IgD-negative memory B cell (primary cell): ENCODE results near the gene LGALS3BP. TPM values are rescaled to one million over a fixed set of nuclear protein-coding genes. Genes with fewer than 3 reads are reported as not detected.
A peak's percentile ranks its signal among the peaks of the same experiment; 100 is the strongest.
"Not testable (repeated sequence)": the region's sequence is repeated elsewhere in the genome, so short reads cannot be mapped to it uniquely, and the experiment has no call there.

Experiments used
- H3K27ac Mint-ChIP-seq, 3 donors: one replicate each; pipeline ENCODE4 v1.8.0; 2020 to 2022; ENCODE audit warnings: mild to moderate bottlenecking in 3 of 3, mixed read lengths in 3 of 3, moderate library complexity in 1 of 3
- H3K27me3 Mint-ChIP-seq: one replicate; pipeline ENCODE4 v1.8.0; 2021; ENCODE audit warnings: mixed read lengths
- H3K36me3 Mint-ChIP-seq: one replicate; pipeline ENCODE4 v1.8.0; 2020; ENCODE audit warnings: mild to moderate bottlenecking, mixed read lengths
- H3K4me1 Mint-ChIP-seq, 3 donors: one replicate each; pipeline ENCODE4 v1.8.0; 2020 to 2022; ENCODE audit warnings: mixed read lengths in 3 of 3, mild to moderate bottlenecking in 1 of 3
- H3K4me3 Mint-ChIP-seq, 4 donors: one replicate each; pipeline ENCODE4 v1.8.0; 2020 to 2022; ENCODE audit warnings: mild to moderate bottlenecking in 4 of 4, mixed read lengths in 4 of 4, moderate library complexity in 3 of 4
- H3K9me3 Mint-ChIP-seq, 3 donors: one replicate each; pipeline ENCODE4 v1.8.0; 2020 to 2021; ENCODE audit warnings: mixed read lengths in 3 of 3, mild to moderate bottlenecking in 1 of 3
- polyA plus RNA-seq: library from polyadenylated mRNA; unstranded; fragments of 300-500 nt; fragmentation: Illumina TruSeq; gene quantifications from one replicate; pipeline ENCODE4 v1.2.3, GENCODE V29; 2021

Gene LGALS3BP
- polyA plus RNA-seq = 3.9 TPM

GRCh38 chr17:78979780-78980623 is at the start of gene LGALS3BP:
Gene LGALS3BP (minus strand): TSS chr17:78979923. CDS start chr17:78977191, 2,732 bp downstream.
- peak within 1 kb of the TSS in 1 of 4 donors; percentile 12 for H3K4me3 Mint-ChIP-seq
- H3K36me3 Mint-ChIP-seq = no peaks in the 10 kb centered on the region
- peaks cover 6 to 11% (median 10%) of the 10 kb centered on the region in 3 donors for H3K4me1 Mint-ChIP-seq
- no peak within 1 kb of the TSS for H3K27ac Mint-ChIP-seq
- H3K9me3 Mint-ChIP-seq = no peaks in the 10 kb centered on the region
- H3K27me3 Mint-ChIP-seq = no peaks in the 10 kb centered on the region

- H3K27ac Mint-ChIP-seq = no peak overlapping the region
- H3K4me3 Mint-ChIP-seq = no peak overlapping the region
- peaks cover 5% of the 10 kb centered on the region for H3K36me3 Mint-ChIP-seq
- H3K27me3 Mint-ChIP-seq = peaks cover 53% of the 10 kb centered on the region
- H3K9me3 Mint-ChIP-seq = no peaks in the 10 kb centered on the region
- peaks cover 0 to 5% (median 4%) of the 10 kb centered on the region in 3 donors for H3K4me1 Mint-ChIP-seq
Measured at GRCh38 chr17:79028496-79029326, 49.0 kb upstream of the LGALS3BP start.

GRCh38 chr17:79027925-79028491 is 48.3 kb upstream of the LGALS3BP start:
- Mint-ChIP-seq H3K27me3 (peaks cover 57% of the 10 kb centered on the region), H3K4me3 (no peak overlapping the region), H3K36me3 (peaks cover 5% of the 10 kb centered on the region), H3K9me3 (no peaks in the 10 kb centered on the region), H3K4me1 (peaks cover 0 to 6% (median 5%) of the 10 kb centered on the region in 3 donors), H3K27ac (no peak overlapping the region)

GRCh38 chr17:79027274-79027924 is 47.7 kb upstream of the LGALS3BP start:
- Mint-ChIP-seq H3K27me3 (peaks cover 56% of the 10 kb centered on the region), H3K9me3 (no peaks in the 10 kb centered on the region), H3K36me3 (peaks cover 4% of the 10 kb centered on the region), H3K4me1 (peaks cover 0 to 6% (median 5%) of the 10 kb centered on the region in 3 donors), H3K4me3 (no peak overlapping the region), H3K27ac (peak overlapping the region in 1 of 3 donors; percentile 12)

- peak overlapping the region in 1 of 3 donors; percentile 12 for H3K27ac Mint-ChIP-seq
- H3K27me3 Mint-ChIP-seq = peaks cover 49% of the 10 kb centered on the region
- H3K4me3 Mint-ChIP-seq = peak overlapping the region in 1 of 4 donors; percentile 3
- peaks cover 0 to 5% (median 4%) of the 10 kb centered on the region in 3 donors for H3K4me1 Mint-ChIP-seq
- peaks cover 2% of the 10 kb centered on the region for H3K36me3 Mint-ChIP-seq
- H3K9me3 Mint-ChIP-seq = no peaks in the 10 kb centered on the region
Measured at GRCh38 chr17:79026376-79027273, 46.9 kb upstream of the LGALS3BP start.

GRCh38 chr17:79024901-79025737 is 45.4 kb upstream of the LGALS3BP start:
- peak overlapping the region in 3 of 4 donors; percentile 22 to 87 (median 71) for H3K4me3 Mint-ChIP-seq

GRCh38 chr17:79023886-79024771 is 44.4 kb upstream of the LGALS3BP start, which contains the start of gene C1QTNF1:
Gene C1QTNF1 (plus strand): TSS chr17:79024169. CDS start chr17:79043969, 19,800 bp downstream.
- Mint-ChIP-seq H3K4me1 (peaks cover 0 to 5% (median 3%) of the 10 kb centered on the region in 3 donors), H3K27me3 (peaks cover 41% of the 10 kb centered on the region), H3K36me3 (peaks cover 2% of the 10 kb centered on the region), H3K4me3 (peak within 1 kb of the TSS; percentile 22 to 93 (median 82)), H3K27ac (peak within 1 kb of the TSS in 1 of 3 donors; percentile 67), H3K9me3 (no peaks in the 10 kb centered on the region)

More at GRCh38 chr17:79024901-79025737, 45.4 kb upstream of the LGALS3BP start:
- H3K4me1 Mint-ChIP-seq = peaks cover 0 to 5% (median 3%) of the 10 kb centered on the region in 3 donors
- no peak overlapping the region for H3K27ac Mint-ChIP-seq
- H3K9me3 Mint-ChIP-seq = no peaks in the 10 kb centered on the region
- peaks cover 2% of the 10 kb centered on the region for H3K36me3 Mint-ChIP-seq
- H3K27me3 Mint-ChIP-seq = peaks cover 44% of the 10 kb centered on the region

- peaks cover 0 to 5% (median 3%) of the 10 kb centered on the region in 3 donors for H3K4me1 Mint-ChIP-seq
- peaks cover 2% of the 10 kb centered on the region for H3K36me3 Mint-ChIP-seq
- peak overlapping the region in 3 of 4 donors; percentile 13 to 86 (median 80) for H3K4me3 Mint-ChIP-seq
- H3K27ac Mint-ChIP-seq = no peak overlapping the region
- H3K27me3 Mint-ChIP-seq = peaks cover 41% of the 10 kb centered on the region
- H3K9me3 Mint-ChIP-seq = no peaks in the 10 kb centered on the region
Measured at GRCh38 chr17:79023180-79023705, 43.5 kb upstream of the LGALS3BP start.

GRCh38 chr17:79022507-79022991 is 42.8 kb upstream of the LGALS3BP start:
- H3K9me3 Mint-ChIP-seq = no peaks in the 10 kb centered on the region
- peaks cover 35% of the 10 kb centered on the region for H3K27me3 Mint-ChIP-seq
- peaks cover 2% of the 10 kb centered on the region for H3K36me3 Mint-ChIP-seq
- peaks cover 0 to 5% (median 3%) of the 10 kb centered on the region in 3 donors for H3K4me1 Mint-ChIP-seq
- H3K27ac Mint-ChIP-seq = no peak overlapping the region
- no peak overlapping the region for H3K4me3 Mint-ChIP-seq

- H3K27me3 Mint-ChIP-seq = peaks cover 30% of the 10 kb centered on the region
- not testable (repeated sequence) for H3K4me3 Mint-ChIP-seq, H3K4me1 Mint-ChIP-seq, H3K36me3 Mint-ChIP-seq, H3K27ac Mint-ChIP-seq, H3K9me3 Mint-ChIP-seq
Measured at GRCh38 chr17:79021929-79022328, 42.2 kb upstream of the LGALS3BP start.

GRCh38 chr17:79020631-79021301 is 41.0 kb upstream of the LGALS3BP start:
- H3K4me1 Mint-ChIP-seq = peaks cover 0 to 5% (median 3%) of the 10 kb centered on the region in 3 donors
- H3K9me3 Mint-ChIP-seq = no peaks in the 10 kb centered on the region
- H3K27ac Mint-ChIP-seq = no peak overlapping the region
- H3K27me3 Mint-ChIP-seq = peaks cover 23% of the 10 kb centered on the region
- no peak overlapping the region for H3K4me3 Mint-ChIP-seq
- H3K36me3 Mint-ChIP-seq = peaks cover 2% of the 10 kb centered on the region
